Measurements from ENCODE around the gene GPR65.

DNA sequence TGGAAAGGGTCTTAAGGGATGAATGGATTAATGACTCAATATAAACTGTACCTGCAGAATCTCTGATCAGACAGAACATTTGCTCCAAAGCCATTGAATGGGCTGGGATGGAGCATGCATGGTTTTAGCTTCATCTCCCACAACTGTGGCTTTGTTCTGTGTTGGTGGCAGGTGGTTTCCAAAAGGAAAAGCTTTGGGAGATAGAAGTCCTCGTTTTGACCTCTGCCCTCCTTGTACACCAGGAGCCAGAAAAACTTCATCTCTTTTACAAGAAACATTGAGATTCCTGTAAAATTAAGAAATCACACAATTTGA lies 39.5 kb downstream of the GPR65 start:
- TF ChIP-seq, protein P1, sequence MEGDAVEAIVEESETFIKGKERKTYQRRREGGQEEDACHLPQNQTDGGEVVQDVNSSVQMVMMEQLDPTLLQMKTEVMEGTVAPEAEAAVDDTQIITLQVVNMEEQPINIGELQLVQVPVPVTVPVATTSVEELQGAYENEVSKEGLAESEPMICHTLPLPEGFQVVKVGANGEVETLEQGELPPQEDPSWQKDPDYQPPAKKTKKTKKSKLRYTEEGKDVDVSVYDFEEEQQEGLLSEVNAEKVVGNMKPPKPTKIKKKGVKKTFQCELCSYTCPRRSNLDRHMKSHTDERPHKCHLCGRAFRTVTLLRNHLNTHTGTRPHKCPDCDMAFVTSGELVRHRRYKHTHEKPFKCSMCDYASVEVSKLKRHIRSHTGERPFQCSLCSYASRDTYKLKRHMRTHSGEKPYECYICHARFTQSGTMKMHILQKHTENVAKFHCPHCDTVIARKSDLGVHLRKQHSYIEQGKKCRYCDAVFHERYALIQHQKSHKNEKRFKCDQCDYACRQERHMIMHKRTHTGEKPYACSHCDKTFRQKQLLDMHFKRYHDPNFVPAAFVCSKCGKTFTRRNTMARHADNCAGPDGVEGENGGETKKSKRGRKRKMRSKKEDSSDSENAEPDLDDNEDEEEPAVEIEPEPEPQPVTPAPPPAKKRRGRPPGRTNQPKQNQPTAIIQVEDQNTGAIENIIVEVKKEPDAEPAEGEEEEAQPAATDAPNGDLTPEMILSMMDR (conservative IDR thresholded peaks at IDR 0.05; ENCODE audit: low read length), result no peak
- TF ChIP-seq EZH2phosphoT487 (IDR thresholded peaks at IDR 0.05; ENCODE audit: borderline replicate concordance, low read depth, low read length), result no peak
